Inflammatory macrophage treated with lipopolysaccharide for 4 hours (primary cell): ENCODE measurements around the gene CARMIL1.

Experiments
- DNase-seq: peaks from one replicate; pipeline ENCODE4 v3.0.0-alpha.2; 2020

The CARMIL1 gene

GRCh38 chr6:25635886-25636317, 356.7 kb downstream of the CARMIL1 start:
- no peak for DNase-seq

GRCh38 chr6:25637211-25637610, 358.0 kb downstream of the CARMIL1 start:
- DNase-seq = peak; percentile 23

- no peak for DNase-seq
Measured at GRCh38 chr6:25637960-25638434, 358.8 kb downstream of the CARMIL1 start.

GRCh38 chr6:25639653-25640052, 360.5 kb downstream of the CARMIL1 start:
- DNase-seq = no peak

- no peak for DNase-seq
Measured at GRCh38 chr6:25640446-25640845, 361.3 kb downstream of the CARMIL1 start.

- DNase-seq = no peak
Measured at GRCh38 chr6:25640891-25641290, 361.7 kb downstream of the CARMIL1 start.

- DNase-seq = no peak
Measured at GRCh38 chr6:25641377-25641776, 362.2 kb downstream of the CARMIL1 start.

- DNase-seq = no peak
Measured at GRCh38 chr6:25641940-25642666, 362.9 kb downstream of the CARMIL1 start.

GRCh38 chr6:25642667-25643328, 363.6 kb downstream of the CARMIL1 start:
- DNase-seq = no peak

GRCh38 chr6:25645916-25646315, 366.7 kb downstream of the CARMIL1 start:
- no peak for DNase-seq

- DNase-seq = no peak
Measured at GRCh38 chr6:25649611-25650010, 370.4 kb downstream of the CARMIL1 start.

GRCh38 chr6:25652007-25652515, 372.9 kb downstream of the CARMIL1 start, which contains the start of gene SCGN:
SCGN (plus strand) TSS chr6:25652215; CDS start chr6:25652404, 189 bp downstream.
- DNase-seq = peak; percentile 15

- DNase-seq = no peak
Measured at GRCh38 chr6:25655723-25656122, 376.5 kb downstream of the CARMIL1 start.

GRCh38 chr6:25659633-25660368, 380.6 kb downstream of the CARMIL1 start:
- no peak for DNase-seq

- peak; percentile 8 for DNase-seq
Measured at GRCh38 chr6:25660512-25660911, 381.3 kb downstream of the CARMIL1 start.

GRCh38 chr6:25661129-25661779, 382.1 kb downstream of the CARMIL1 start:
- no peak for DNase-seq

GRCh38 chr6:25665455-25665854, 386.3 kb downstream of the CARMIL1 start:
- DNase-seq = no peak

GRCh38 chr6:25669413-25669812, 390.2 kb downstream of the CARMIL1 start:
- DNase-seq = no peak
